Activated CD8-positive, alpha-beta memory T cell treated with anti-CD3 and anti-CD28 coated beads for 36 hours (primary cell): Measurements from ENCODE around the gene CDH3. TPM values are rescaled to one million over a fixed set of nuclear protein-coding genes. Genes with fewer than 3 reads are reported as not detected.

Experiments
- CTCF ChIA-PET: fragments of 350-600 bp; sonication (Branson Sonifier 250); formaldehyde crosslinking; loops from one replicate; lab custom pipeline; 2021; ENCODE audit warnings: antibody characterized with exemption; lab: Charles Lee
- POLR2A ChIA-PET: fragments of 350-600 bp; sonication (Branson Sonifier 250); formaldehyde crosslinking; loops from one replicate; lab custom pipeline; 2021; ENCODE audit warnings: antibody characterized with exemption; lab: Charles Lee
- total RNA-seq, 2 experiments: library from RNA; stranded (reverse); gene quantifications; one replicate each; pipeline ENCODE4 v1.2.3, GENCODE V29; 2021

CDH3 gene
- total RNA-seq, 2 experiments from 2014 or later, result not detected

DNA sequence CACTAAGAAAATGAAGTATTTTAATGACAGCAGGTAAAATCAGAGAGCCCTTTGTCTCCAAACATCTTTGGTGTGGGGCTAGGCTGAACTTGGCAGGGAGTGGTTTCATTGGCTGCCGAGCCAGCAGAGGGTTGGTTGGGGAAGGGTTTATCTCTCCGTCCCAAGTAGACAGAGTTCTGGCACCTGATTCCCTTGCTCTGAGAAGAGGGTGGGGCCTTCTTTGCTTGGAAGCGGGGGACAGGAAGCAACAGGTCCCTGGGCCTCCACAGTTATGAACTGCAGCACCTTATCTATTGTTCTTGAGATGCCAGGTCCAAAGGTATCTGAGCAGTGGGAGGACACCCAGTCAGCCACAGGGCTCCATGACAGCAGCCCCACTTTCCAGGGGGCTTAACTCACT, 79.7 kb downstream of the CDH3 start:
- POLR2A ChIA-PET, result no interaction called here

DNA sequence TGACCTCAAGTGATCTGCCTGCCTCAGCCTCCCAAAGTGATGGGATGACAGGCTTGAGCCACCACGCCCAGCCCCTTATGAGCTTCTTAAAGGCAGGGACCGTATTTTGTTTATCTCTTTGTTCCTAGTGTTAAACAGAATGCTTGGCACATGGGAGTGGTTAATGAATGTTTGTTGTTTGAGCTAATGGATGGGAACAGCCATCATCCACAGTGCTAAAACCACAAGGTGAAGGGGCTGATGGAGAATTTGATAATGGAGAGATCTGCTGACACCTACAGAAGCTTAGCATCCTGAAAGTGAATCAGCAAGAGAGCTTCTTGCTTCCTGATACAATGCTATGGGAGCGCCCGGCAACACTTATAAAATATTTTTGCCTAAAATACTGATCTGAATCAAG, 83.4 kb downstream of the CDH3 start:
- CTCF ChIA-PET, result no interaction called here
- POLR2A ChIA-PET, result no interaction called here

More for the DNA sequence above, 79.7 kb downstream of the CDH3 start:
- CTCF ChIA-PET, result no interaction called here

DNA sequence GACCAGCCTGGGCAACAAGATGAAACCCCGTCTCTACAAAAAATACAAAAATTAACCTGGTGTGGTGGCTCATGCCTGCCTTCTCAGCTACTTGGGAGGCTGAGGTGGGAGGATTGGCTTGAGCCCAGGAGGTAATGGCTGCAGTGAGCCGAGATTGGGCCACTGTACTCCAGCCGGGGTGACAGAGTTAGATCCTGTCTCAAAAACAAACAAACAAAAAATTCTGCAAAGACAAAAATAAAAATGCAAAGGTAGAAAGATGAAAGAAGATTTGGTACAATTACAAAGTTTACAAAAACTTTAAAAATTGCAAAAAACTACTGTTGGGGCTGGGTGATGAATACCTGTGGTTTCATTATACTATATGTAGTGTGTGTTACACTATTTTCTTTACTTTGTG, 86.5 kb downstream of the CDH3 start:
- POLR2A ChIA-PET, result no interaction called here
- CTCF ChIA-PET, result no interaction called here

DNA sequence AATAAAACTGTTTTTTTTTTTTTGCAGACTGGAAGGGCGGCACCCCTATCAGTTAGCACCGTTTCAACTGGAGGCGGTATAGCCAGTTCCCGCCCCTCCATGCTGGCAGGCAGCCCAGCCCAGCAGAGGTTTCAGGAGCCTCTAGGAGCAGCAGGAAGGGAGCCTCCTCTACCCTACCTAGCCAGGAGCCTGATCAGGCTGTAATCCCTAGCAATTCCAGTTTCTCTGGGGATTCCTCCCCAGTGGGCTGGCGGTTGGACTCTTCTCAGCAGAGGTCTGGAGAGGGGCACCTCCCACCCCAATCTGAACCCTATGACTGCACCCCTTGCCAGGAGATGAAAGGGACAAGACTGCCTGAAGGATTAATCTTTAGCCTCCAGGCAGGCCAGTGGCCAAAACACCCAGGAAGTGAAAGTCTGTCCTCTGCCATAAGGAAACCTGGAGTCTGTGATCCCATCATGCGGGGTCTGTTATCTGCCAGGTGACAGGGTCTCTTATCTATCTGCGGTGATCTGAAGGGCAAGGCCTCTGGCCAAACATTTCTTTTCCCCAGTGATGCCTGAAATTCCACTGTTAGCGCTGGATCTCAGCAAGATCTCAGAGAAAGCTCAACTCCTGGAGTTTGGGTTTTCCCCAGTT, 87.1 kb downstream of the CDH3 start:
- ChIA-PET POLR2A (no interaction called here), CTCF (no interaction called here)

DNA sequence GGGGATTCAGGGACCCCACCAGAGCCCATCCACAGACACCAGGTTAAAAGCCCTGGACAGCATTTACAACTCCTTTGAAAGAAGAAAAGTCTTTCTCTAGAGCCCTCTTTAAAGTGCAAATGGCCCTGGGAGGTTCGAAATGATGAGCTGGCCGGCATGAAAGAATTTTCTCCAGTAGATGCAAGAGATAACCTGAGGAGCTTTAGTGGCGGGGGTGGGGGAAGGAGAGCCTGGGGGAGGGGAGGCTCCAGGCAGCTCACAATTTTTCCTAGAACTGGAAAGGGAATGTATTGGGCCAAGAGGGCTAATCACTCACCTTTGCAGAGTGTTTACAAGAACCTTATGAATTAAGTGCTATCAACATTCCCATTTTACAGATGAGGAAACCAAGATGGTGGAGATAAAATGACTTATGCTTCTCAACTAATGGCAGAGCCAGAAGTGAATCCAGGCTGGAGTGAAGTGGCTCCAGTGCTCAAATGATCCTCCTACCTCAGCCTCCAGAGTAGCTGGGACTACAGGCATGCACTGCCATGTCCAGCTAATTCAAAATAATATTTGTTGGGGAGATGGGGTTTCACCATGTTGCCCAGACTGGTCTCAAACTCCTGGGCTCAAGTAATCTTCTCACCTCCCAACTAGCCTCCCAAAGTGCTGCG, 87.8 kb downstream of the CDH3 start:
- POLR2A ChIA-PET, result no interaction called here
- CTCF ChIA-PET, result no interaction called here

DNA sequence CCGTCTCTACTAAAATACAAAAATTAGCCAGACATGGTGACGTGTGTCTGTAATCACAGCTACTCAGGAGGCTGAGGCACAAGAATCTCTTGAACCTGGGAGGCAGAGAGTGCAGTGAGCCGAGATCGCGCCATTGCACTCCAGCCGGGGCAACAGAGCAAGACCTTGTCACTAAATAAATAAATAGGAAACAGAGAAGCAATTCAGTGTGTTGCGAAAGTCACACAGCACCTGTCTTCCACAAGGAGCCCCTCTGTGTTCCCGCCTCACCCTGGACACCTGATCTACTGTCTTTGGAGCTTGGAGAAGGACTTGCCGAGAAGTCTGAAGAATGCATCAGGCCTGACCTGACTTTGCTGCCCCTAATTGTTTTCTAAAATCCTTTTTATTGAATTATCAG, 88.5 kb downstream of the CDH3 start:
- CTCF ChIA-PET, result no interaction called here
- POLR2A ChIA-PET, result no interaction called here

DNA sequence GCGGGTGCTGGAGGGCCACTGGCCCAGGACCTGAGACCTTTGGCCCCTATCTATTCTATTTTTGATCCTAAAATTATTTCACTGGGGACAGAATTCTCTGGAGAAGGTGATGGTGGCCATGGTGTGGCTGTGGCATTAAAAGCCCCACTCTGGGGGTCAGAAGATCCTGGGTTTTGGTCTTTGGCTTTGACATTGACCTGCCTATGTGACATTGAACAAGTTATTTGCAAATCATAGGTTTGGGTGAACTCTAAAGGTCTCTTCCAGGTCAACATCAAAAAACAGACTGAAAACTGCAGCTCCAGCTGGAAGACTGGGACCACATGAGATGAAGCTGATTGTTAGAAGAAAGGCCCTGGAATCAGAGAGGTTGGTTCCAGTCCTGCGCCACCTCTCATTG, 89.7 kb downstream of the CDH3 start:
- ChIA-PET POLR2A (no interaction called here), CTCF (no interaction called here)

DNA sequence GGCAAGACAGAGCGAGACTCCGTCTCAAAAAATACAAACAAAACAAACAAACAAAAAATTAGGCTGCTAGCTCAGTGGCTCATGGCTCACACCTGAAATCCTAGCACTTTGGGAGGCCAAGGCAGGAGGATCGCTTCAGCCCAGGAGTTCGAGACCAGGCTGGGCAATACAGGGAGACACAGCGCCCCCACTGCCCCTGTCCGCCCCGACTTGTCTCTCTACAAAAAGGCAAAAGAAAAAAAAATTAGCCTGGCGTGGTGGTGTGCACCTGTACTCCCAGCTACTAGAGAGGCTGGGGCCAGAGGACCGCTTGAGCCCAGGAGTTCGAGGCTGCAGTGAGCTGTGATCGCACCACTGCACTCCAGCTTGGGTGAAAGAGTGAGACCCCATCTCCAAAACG, 91.5 kb downstream of the CDH3 start:
- CTCF ChIA-PET, result interaction anchor here (0.6 kb wide), 1 partner anchor 18 kb away, joined by 3 read pairs; no protein-coding TSS in a partner anchor

DNA sequence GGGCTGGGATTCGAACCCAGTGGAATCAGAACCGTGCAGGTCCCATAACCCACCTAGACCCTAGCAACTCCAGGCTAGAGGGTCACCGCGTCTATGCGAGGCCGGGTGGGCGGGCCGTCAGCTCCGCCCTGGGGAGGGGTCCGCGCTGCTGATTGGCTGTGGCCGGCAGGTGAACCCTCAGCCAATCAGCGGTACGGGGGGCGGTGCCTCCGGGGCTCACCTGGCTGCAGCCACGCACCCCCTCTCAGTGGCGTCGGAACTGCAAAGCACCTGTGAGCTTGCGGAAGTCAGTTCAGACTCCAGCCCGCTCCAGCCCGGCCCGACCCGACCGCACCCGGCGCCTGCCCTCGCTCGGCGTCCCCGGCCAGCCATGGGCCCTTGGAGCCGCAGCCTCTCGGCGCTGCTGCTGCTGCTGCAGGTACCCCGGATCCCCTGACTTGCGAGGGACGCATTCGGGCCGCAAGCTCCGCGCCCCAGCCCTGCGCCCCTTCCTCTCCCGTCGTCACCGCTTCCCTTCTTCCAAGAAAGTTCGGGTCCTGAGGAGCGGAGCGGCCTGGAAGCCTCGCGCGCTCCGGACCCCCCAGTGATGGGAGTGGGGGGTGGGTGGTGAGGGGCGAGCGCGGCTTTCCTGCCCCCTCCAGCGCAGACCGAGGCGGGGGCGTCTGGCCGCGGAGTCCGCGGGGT, 92.1 kb downstream of the CDH3 start, which contains the start of gene CDH1:
TSS of gene CDH1 (plus strand) at position 247 of the 684 bp plus-strand sequence. CDS start at position 371, 124 bp downstream.
- POLR2A ChIA-PET, result no interaction called here

More for the DNA sequence above, 91.5 kb downstream of the CDH3 start:
- POLR2A ChIA-PET, result no interaction called here

DNA sequence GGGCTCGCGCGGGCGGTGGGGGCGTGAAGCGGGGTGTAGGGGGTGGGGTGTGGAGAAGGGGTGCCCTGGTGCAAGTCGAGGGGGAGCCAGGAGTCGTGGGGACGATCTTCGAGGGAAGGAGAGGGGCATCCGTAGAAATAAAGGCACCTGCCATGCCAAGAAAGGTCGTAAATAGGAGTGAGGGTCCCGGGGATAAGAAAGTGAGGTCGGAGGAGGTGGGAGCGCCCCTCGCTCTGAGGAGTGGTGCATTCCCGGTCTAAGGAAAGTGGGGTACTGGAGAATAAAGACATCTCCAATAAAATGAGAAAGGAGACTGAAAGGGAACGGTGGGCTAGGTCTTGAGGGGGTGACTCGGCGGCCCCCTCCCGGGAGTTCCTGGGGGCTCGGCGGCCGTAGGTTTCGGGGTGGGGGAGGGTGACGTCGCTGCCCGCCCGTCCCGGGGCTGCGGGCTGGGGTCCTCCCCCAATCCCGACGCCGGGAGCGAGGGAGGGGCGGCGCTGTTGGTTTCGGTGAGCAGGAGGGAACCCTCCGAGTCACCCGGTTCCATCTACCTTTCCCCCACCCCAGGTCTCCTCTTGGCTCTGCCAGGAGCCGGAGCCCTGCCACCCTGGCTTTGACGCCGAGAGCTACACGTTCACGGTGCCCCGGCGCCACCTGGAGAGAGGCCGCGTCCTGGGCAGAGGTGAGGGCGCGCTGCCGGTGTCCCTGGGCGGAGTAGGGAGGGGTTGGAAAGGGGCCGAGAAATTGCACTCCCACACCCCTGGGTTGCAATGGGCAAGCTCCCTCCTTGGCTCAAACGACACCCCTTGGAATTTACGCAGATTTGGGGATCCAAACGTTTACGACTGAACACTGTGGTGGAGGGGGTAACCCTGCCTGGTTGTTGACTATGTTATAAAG, 92.9 kb downstream of the CDH3 start:
- ChIA-PET CTCF (no interaction called here), POLR2A (interaction anchor here (0.6 kb wide), 1 partner anchor 209 kb away, joined by 3 read pairs; no protein-coding TSS in a partner anchor)

More for the DNA sequence above, 92.1 kb downstream of the CDH3 start, which contains the start of gene CDH1:
- CTCF ChIA-PET, result interaction anchor here (0.6 kb wide), 1 partner anchor 17 kb away, joined by 3 read pairs; no protein-coding TSS in a partner anchor

DNA sequence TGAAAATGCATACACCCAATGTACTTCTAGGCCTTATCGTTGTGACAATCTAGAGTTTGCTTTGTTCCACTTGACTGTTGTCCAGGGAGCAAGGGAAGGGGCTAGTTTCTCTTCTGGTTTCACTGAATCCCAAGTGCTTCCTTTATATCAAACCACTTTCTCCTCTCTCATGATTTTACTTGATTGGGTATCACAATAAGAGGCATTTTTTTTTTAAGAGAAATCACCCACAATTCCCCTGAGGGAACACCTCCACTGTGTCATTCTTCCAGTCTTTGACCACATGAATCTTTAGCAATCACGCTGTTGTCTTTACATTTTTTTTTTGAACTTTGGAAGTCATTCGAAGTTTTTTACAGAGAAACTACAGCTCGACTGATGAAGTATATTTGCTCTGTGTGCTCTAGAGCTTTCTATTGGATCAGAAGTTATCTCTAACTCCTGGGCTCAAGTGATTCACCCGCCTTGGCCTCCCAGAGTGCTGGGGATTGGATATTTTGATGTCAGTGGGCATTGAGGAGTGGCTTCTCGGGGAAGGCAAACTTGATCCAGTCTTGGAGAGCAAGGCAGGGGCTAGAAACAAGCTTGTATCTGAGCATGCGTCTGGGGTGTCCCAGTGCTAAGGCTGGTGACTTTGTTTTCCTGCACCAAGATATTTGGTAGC, 95.0 kb downstream of the CDH3 start:
- CTCF ChIA-PET, result interaction anchor here (0.7 to 1.0 kb wide), 2 partner anchors 149 to 480 kb away, joined by 3 to 7 read pairs; no protein-coding TSS in a partner anchor
- POLR2A ChIA-PET, result no interaction called here

DNA sequence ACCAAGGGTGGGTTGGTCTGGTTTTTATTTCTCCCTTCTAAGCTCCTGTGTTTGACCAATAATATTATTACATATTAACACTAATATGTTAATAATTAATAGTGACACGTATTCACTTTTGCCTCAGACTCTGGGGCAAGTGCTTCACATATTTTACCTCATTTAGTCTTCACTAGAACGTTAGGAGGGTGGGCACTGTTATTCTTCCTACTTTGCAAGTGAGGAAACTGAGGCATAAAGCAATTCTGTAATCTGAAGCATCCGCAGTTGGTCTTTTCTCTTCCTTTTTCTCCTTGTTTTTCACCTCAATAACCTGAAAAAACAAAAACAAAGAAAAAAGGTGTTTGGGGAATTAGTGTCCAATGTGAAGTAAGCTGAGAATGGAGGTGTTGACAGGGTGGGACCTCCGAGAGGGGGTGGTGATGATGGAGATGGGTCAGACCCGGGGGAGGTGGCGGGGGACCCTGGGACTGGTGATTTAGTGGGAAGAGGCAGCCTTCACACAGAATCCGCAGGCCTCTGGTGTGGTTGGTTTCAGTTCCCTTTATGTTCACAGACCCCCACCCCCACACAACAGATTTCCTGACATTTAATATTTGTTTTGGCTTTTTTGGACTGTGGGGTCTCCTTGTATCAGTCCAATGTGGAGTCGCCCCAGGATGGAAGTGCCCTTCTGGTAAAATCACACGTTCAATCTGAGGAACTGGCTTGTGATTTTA, 95.7 kb downstream of the CDH3 start:
- ChIA-PET POLR2A (no interaction called here), CTCF (interaction anchor here (1.0 kb wide), 1 partner anchor 150 kb away, joined by 3 read pairs; no protein-coding TSS in a partner anchor)

DNA sequence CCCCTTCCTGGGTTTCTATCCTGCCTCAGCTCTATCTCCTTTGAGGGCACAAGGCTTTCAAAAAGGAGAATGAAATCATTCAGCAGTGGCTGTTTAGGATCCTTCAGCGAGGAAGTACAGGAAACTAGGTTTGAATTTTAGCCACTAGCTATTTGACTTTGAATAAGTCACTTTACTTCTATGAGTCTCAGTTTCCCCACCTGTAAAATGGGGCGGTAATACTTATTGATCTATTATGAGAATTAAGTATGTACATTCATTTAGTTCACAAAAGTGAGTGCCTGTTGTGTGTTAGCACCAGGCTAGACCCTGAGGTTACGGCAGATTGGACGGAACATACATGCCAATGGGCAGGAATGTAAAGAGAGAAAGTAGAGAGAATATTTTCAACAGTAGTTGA, 98.6 kb downstream of the CDH3 start:
- CTCF ChIA-PET, result no interaction called here
- POLR2A ChIA-PET, result no interaction called here

DNA sequence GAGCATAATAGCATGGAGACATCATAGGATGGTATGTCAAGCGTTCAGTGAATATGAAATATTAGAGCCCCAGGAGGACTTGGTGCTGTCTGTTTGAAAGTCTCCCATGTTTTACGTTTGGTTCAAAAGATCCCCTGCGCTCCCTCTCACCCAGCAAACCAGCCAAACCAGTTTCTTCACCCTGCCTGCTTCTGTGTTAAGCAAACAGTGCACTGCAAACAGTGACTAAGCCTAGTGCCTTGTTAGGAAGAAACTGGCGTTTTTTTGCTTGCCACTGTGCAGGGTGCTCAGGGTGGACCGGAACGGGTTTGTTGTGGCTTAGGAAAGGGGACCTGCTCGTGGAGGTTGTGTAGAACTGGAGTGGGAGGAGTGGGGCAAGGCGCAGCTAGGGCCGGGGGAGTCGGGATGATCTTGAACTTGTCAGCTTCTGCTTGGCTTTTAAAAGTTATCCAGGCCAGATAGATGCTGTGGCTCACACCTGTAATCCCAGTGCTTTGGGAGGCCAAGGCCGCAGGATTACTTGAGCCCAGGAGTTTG, 99.7 kb downstream of the CDH3 start:
- ChIA-PET CTCF (no interaction called here), POLR2A (no interaction called here)

DNA sequence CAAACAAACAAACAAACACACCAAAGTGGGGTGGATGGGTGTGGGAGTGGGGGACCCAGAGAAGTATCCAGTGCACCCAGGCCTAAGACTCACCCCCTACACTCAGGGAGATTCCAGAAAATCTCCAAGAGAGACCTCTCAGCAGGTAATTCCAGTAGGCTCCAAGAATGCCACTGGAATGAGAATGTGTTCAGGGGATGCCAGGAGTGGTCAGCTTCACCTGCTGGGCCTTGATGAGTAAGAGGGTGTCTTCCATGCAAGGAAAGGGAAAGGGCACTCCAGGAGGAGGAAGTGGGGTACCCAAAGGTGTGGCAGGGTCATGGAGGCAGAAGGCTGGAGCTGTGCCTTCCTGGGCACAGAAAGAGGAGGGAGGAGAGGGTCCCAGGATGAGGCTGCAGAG, 101.8 kb downstream of the CDH3 start:
- POLR2A ChIA-PET, result no interaction called here
- CTCF ChIA-PET, result no interaction called here

DNA sequence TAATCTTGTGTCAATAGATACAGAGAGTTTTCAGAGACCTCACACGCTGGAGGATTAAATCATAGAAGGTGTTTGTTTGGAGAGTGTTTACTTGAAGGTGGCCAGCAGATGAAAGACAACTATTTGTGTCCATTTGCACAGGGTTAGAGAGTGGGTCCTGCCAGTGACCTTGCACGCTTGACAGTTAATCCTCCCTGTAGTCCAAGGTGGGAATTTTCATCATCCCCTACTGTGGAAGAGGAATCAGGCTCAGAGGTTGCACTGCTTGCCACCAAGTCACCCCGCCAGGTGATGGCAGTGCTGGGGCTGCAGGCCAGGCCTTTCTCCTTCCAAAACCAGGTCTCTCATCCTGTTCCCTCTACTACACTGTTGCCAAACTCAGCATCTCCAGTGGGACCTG, 104.3 kb downstream of the CDH3 start:
- ChIA-PET POLR2A (no interaction called here), CTCF (no interaction called here)
